HG03520 (cell line): ENCODE data around the gene ZNF621.
A peak's percentile ranks its signal among the peaks of the same experiment; 100 is the strongest.

Source experiments
- ATAC-seq: cut with Tn5 transposase; IDR thresholded peaks from one replicate; pipeline ENCODE4 v1.9.1; 2021; ENCODE audit warnings: mild to moderate bottlenecking, moderate library complexity; ENCODE audit not compliant: unreplicated experiment

The ZNF621 gene

DNA sequence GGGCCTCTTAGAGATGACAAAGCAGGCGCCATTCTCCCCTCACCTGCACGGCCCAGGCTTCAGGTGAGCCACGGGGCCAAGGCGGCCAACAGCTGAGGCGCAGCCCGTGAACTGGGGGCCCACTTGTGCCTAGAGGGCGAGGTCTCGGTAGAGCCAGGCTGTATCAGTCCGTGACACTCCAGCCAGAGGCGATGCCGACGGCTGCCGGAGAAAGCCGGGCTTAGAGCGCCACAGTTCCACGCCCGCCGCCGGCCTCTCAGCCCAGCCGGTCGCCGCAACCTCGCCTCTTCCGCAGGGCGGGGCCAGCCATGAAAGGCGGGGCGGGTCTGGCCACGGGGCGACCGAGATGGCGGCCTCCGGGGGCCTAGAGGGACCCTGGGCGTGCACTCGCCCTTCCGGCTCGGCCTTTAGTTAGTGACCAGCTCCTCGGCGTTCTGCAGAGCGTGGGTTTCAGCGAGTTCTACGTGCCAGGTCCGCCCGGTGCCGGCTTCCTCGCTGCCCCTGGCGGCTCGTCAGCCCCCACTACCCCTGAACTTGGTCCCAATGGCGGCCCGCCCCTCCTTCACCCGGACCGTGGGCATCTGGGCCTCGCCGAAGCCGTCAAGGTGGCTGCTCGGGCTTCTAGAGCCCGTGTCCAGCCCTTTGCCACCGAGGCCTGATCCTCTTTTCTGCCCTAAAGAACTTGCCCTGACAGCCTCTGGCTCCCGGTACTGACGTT, at the start of gene ZNF621:
Gene ZNF621 (plus strand): TSS at position 393 of the 718 bp plus-strand sequence. CDS start 881 bp downstream, outside the sequence.
- ATAC-seq, result peak; percentile 97

DNA sequence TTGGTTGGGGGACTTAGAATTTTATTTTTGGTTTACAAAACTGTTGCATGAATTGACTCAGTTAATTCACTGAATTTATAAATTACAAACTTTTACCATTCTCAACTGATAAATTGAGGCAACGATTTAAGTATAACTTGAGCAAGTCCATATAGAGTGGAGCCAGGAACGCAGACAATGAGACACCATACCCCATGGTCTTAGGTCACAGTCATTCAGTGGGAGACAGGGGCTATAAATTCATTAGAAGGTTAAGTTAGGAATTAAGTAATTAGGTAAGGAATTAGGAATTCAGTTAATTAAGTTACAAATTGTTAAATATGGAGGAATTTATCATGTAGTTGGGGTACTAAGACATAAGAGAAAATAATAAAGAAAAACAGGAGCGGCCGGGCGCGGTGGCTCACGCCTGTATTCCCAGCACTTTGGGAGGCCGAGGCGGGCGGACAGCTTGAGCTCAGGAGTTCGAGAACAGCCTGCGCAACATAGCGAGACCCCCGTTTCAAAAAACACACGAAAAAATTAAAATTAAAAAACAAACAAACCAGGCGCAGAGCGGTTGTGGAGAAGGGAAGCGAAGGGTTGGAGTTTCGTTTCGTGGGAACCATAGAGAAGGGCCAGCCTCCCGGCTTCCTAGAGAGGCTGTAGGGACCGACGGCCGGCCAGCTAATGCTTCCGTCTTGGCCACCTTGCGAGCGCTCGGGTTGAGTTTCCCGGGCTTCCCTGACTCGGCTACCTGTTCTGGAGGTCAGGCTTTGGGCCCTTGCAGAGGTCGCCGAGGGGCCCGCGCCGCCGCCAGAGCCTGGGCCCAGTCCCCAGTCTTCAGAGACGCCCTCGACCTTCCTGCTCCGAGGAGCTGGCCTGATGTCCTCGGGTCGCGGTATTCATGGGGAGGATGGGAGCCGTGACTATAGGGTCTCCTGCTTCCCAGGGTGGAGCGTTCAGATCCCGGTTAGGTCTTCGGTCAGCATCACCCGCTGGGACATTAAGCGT, 48.0 kb upstream of the ZNF621 start, which contains the start of gene ZNF619:
Gene ZNF619 (plus strand): TSS at position 645 of the 993 bp plus-strand sequence. CDS start 858 bp downstream, outside the sequence.
- peak; percentile 76 for ATAC-seq

GRCh38 chr3:40477666-40478065, 47.1 kb upstream of the ZNF621 start:
- ATAC-seq, result no peak

DNA sequence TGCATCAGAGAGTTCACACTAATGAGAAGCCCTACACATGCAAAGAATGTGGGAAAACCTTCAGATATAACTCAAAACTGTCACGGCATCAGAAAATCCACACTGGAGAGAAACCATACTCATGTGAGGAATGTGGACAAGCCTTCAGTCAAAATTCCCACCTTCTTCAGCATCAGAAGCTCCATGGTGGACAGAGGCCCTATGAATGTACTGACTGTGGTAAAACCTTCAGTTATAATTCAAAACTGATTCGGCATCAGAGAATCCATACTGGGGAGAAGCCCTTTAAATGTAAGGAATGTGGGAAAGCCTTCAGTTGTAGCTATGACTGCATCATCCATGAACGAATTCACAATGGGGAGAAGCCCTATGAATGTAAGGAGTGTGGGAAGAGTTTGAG, 37.6 kb upstream of the ZNF621 start:
- ATAC-seq, result no peak

DNA sequence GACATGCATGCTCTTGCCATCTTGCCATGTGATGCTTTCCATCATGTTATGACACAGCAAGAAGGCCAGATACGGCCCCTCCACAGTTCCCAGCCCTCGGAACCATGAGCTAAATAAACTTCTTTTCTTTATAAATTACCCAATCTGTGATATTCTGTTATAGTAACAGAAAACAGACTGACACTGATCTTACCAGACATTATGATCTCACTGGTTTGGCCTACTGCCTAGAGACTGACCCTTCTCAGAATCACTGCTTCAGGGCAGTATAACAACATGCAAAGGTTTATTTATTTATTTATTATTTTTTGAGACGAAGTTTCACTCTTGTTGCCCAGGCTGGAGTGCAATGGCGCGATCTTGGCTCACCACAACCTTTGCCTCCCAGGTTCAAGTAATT, 33.8 kb upstream of the ZNF621 start:
- no peak for ATAC-seq

DNA sequence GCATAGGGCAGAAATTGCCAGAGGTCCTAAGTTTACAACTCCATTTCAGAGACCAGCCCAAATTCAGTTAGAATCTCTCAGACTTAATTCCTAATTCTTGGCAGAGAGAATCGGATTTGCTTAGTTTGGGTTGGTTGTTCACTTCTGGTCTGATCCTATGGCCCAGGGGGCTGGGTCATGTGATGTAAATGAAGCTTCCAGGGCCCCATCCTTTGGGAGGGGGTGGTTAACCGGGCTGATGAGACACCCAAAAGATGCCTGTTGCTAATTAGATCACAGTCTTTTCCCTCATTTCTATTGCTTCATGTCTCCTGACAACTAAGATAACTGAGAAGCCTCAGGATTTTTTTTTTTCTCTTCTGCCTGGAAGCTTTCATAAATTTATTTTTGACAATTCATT, 30.1 kb upstream of the ZNF621 start:
- no peak for ATAC-seq

- no peak for ATAC-seq
Observed at GRCh38 chr3:40497288-40497687, 27.5 kb upstream of the ZNF621 start.

- ATAC-seq, result no peak
Observed at GRCh38 chr3:40499952-40500351, 24.8 kb upstream of the ZNF621 start.

- ATAC-seq, result no peak
Observed at GRCh38 chr3:40502034-40502433, 22.7 kb upstream of the ZNF621 start.

- ATAC-seq, result no peak
Observed at GRCh38 chr3:40504636-40505430, 19.9 kb upstream of the ZNF621 start.

- ATAC-seq, result peak; percentile 77
Observed at GRCh38 chr3:40505599-40506462, 18.9 kb upstream of the ZNF621 start, which contains the start of gene ZNF620. Gene ZNF620 (plus strand): TSS chr3:40506039. CDS start chr3:40506353, 314 bp downstream.

GRCh38 chr3:40511031-40511718, 13.6 kb upstream of the ZNF621 start:
- no peak for ATAC-seq

GRCh38 chr3:40516201-40516600, 8.6 kb upstream of the ZNF621 start:
- no peak for ATAC-seq

DNA sequence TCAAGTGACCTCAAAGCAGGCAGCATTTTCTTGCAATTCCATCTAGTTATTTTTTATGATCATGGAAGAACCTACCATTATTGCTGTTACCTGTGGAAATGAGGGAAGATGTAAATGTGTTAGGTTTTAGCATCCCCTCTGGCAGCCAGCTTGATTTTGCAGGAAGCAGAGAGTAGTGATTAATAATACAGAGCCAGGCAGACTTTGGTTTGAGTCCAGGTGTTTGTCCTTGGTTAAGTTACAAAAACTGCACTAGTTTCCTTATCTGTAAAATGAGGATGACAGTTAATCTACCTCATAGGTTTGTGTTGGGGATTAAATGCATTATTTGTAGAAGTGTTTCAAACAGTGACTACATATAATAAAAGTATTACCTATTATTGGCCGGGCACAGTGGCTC, 6.7 kb upstream of the ZNF621 start:
- no peak for ATAC-seq

- ATAC-seq, result no peak
Observed at GRCh38 chr3:40518848-40519247, 5.9 kb upstream of the ZNF621 start.

- ATAC-seq, result no peak
Observed at GRCh38 chr3:40521254-40521653, 3.5 kb upstream of the ZNF621 start.

DNA sequence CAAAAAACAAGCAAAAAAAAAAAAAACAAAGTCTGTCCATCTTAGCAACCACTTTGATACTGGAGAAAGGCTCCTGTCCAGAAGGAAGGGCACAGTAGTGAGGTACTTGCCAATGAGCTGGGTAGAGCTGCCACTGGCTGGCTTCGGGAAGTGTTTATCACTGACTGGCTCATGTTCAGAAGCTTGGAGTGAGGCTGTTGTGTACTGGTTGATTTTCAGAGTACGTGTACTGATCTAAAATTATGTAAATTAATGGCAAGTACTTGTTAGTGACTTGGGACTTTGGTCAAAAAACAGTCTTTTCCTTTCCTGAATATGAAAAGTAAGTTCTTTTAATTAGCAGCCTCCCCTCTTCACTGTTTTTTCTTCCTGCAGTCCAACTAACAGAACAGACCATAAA, 979 bp upstream of the ZNF621 start:
- no peak for ATAC-seq

DNA sequence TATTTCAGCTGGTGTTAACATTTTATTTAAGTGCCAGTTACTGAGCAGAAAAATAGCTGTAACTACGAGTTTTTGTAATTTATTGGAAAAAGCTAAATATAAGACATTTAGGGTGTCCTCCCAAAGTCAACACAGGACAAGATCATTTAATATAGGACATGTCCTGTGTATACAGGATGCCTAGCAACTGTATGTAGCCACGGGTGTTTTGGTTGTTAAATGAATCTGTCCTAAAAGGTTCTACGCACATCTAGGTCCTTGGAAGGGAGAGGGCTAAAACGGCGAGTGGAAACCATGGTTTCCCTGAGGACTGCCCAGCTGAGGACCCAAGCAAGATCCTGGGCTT, 565 bp upstream of the ZNF621 start:
- ATAC-seq, result no peak

- ATAC-seq, result no peak
Observed at GRCh38 chr3:40528426-40528825, 3.7 kb downstream of the ZNF621 start.
